NCI-H2171 treated with DMSO at 0.1 percent for 48 hours (cell line): Measurements from ENCODE around the gene FGF1.

Experiments used
- DNase-seq: peaks from one replicate; lab custom pipeline; 2025; lab: John Stamatoyannopoulos, UW

FGF1 gene

GRCh38 chr5:142612494-142613270, 73.2 kb downstream of the FGF1 start:
- DNase-seq = no peak

GRCh38 chr5:142611154-142611553, 74.7 kb downstream of the FGF1 start:
- peak; percentile 52 for DNase-seq

- no peak for DNase-seq
These were observed 75.5 kb downstream of the FGF1 start for GRCh38 chr5:142610176-142611001.

- no peak for DNase-seq
These were observed 76.7 kb downstream of the FGF1 start for GRCh38 chr5:142609142-142609541.

GRCh38 chr5:142608081-142608480, 77.8 kb downstream of the FGF1 start:
- no peak for DNase-seq

GRCh38 chr5:142605611-142606010, 80.3 kb downstream of the FGF1 start:
- no peak for DNase-seq

DNA sequence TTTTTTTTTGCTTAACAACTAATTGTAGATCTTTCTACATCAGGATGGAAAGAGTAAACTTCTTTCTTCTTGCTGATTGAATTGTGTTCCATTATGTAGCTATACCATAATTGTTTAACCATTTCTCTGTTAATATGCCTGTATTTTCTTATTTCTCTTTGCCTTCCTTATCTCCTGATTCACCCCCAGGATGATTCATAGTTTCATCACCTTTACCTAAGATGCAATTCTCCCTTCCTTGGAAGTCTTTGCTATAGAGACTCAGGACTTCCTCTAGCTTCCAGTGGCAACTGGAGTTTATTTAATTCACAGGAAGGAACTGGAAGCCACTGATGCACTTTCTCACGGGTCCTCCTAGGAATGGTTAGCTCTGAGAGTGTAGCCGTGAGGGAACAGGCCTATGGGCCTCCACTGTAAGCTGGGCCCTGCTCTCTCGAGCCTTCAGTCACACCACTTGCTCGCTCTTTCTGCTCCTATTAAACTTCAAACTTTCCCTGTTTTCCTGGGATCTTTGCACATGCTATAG, 83.1 kb downstream of the FGF1 start:
- no peak for DNase-seq

DNA sequence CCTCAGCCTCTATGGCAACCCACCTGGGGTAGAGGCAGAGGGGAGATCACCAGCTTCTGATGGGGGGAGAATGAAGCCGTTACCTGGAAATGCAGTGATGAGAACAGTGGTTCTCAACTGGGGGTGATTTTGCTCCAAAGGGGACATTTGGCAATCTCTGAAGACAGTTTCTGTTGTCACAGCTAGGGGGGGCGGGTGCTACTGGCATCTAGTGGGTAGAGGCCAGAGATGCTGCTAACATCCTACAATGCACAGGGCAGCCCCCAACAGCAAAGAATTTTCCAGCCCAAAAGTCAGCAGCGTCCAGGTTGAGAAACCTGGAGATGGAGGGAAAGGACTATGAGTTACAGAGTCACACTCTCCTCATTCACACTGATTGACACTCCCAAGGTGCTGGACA, 84.5 kb downstream of the FGF1 start:
- DNase-seq = no peak

DNA sequence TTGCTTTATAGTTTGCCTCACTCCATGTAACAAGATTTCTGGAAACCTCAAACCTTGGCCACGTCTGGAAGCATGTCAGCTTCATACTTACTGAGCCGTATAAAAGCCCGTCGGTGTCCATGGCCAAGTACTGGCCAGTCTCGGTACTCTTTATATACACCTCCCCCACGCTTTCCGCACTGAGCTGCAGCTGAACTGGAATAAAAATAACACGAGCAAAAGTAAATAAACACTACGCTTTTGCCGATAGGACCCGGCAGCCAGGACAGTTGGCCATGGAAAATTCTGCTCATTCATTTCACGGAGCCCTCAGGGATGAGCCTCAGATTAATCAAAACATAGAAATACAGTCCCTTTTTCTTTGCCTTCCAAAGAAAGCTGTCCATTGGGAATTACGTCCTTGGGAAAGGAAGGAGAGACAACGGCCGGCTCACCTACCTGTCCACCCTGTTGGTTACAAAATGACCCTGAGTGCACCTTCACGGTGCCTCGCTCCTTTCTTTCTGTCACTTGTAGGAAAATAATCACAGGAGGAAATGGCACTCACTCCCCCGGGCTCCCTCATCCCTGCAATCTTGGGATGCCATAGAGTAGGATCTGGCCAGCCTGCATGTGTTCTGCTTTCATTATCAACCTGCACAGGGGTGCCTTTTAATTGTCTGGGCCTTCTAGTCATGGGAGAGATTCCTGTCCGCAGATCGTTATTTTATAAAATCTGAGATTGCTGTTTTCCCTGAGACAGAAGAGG, 85.1 kb downstream of the FGF1 start:
- no peak for DNase-seq

DNA sequence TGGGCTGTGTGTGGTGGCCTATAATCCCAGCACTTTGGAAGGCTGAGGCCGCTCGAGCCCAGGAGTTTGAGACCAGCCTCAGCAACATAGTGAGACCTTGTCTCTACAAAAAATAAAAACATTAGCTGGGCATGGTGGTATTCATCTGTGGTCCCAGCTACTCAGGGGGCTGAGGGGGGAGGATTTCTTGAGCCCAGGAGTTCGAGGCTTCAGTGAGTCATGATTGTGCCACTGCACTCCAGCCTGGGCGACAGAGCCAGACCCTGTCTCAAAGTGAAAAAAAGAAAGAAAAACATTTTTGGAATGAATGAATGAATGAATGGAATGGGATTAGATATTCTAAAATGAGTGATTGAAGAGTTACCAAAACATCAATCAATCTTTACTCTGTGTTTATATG, 85.8 kb downstream of the FGF1 start:
- DNase-seq = no peak

DNA sequence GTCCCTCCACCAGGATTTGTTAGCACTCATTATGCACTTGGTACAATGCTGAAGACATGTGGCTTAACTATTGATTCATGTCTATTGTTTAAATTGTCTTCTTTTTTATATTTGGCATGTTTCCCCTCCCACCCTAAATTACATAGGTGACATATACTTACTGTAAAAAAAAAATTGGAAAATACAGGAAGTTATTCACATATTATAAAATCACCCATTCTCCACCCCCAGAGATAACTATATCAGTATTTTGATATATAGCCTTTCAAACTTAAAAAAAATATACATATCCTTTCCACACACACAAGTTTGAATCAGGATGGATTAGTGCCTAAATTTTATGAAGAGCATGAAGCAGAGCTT, 87.6 kb downstream of the FGF1 start:
- no peak for DNase-seq

- no peak for DNase-seq
These were observed 88.1 kb downstream of the FGF1 start for GRCh38 chr5:142597546-142598337.

- DNase-seq = no peak
These were observed 88.9 kb downstream of the FGF1 start for GRCh38 chr5:142597025-142597424.

DNA sequence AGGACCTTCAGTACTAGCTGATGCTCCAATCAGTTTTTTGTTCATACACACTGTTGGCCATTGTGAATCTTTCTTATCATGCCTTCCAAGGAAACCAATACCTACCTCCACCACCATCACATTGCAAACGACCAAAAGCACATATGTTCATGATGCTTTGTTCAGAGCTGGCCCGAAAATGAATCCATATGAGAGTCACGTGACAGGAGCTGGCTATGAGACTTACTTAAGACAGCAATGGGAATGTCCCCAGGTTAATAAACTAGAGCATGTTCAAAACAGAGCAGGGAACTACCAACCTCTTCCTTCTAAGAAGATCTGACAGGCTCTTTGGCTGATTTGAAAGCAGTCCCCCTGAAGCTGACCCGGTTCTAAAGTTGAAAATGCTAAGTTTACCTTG, 93.5 kb downstream of the FGF1 start:
- no peak for DNase-seq

DNA sequence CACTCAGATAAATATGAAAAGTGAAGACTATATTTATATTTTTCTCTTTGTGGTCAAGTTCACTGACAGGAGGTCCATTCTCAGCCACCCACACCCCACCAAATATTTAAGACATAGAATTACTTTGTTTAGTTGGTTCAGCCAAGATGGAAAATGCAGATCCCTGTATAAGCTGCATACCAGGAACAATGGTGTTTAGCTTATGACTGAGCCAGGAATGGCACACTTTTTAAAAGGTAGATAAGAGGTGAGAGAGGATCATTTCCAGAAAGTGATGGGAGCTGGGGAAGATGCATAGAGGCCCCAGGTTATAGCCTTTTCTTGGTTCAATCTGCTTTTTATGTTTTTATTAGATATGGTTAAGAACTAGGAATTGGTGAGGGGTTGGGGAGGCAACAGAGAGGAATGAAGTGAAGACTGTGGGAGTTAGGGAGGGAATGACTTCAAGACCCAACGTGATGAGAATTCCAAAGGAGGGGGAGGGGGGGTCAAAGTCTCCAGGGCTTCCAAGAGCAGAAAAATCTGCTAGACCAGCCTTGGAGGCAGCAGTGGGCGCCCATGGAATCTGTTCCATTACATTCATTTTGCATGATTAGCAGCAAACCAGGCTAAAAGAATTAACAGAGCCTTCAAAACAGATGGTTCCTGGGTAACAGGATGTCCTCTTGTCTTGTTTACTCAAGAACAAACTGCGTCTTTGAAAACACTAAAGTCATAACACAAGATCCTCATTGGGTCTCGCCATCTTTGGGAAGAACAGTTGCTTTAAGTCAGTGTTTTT, 95.2 kb downstream of the FGF1 start:
- DNase-seq = no peak

- DNase-seq = no peak
These were observed 96.2 kb downstream of the FGF1 start for GRCh38 chr5:142589720-142590119.

GRCh38 chr5:142587354-142587965, 98.4 kb downstream of the FGF1 start:
- DNase-seq = peak; percentile 7

DNA sequence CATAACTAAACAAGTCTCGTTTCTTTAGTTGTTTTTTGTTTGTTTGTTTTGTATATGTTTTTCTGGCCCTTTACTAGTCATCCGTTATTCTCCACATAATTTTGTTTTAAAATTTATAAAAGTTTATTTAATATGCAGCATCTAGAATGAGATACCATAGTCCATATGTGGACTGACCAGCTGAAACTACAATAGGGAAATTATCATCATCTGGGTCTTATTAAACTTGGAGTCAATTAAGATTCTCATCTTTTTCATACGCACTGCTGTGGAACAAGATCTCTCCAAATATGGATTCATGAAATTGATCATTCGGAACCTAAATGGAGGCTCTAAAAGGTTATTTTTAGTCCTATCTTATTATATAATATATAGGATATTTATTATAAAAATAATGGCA, 99.3 kb downstream of the FGF1 start:
- DNase-seq = no peak

GRCh38 chr5:142585451-142585850, 100.4 kb downstream of the FGF1 start:
- no peak for DNase-seq

DNA sequence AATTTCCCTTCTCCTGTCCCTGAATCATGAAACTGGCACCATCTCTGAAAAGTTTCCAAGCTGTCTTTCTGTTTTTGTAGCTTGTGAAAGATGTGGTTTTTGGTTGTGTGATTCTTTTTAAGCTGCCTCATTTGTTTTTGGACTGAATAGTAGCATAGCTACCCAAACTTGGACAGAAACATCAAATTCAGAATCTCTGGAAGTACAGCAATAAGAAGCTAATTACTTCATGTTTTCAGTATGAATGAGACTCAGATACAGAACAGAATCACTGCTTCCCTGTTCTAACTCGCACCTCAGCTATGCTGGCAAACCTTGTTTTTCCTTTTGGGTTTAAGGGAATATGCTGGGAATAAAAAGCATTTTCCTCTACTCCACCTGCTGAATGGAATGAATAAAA, 101.0 kb downstream of the FGF1 start:
- no peak for DNase-seq
